PC-3 (cell line): ENCODE data around the gene TREX2. TPM values are rescaled to one million over a fixed set of nuclear protein-coding genes. Genes with fewer than 3 reads are reported as not detected.

Experiments used
- ATAC-seq: fragments of 200-7000 bp; cut with Tn5 transposase; 2 replicates; pipeline ENCODE4 v1.9.1; 2020; ENCODE audit warnings: mild to moderate bottlenecking, moderate library complexity
- BruUV-seq: library from RNA; stranded (reverse); fragments of 400-500 nt; replicated peaks from 2 replicates; lab custom pipeline; 2021; lab: Mats Ljungman, UMichigan
- CTCF ChIA-PET: fragments of 300-600 bp; sonication (Branson Sonifier 250); formaldehyde crosslinking; loops from one replicate; lab custom pipeline; 2022; ENCODE audit warnings: antibody characterized with exemption; lab: Charles Lee
- POLR2A ChIA-PET: fragments of 300-600 bp; sonication (Branson Sonifier 250); formaldehyde crosslinking; loops from one replicate; lab custom pipeline; 2022; ENCODE audit warnings: antibody characterized with exemption; ENCODE audit not compliant: unreplicated experiment; lab: Charles Lee
- DNase-seq: peaks from one replicate; pipeline ENCODE4 v3.0.0-alpha.2; 2015
- H2AFZ ChIP-seq: fragments of 300-600 bp; sonication (generic); 2 replicates; pipeline ENCODE4 v1.6.0; 2016; ENCODE audit warnings: antibody characterized with exemption, low read length
- H3F3A ChIP-seq: fragments of 300-600 bp; sonication (generic); one replicate; pipeline ENCODE4 v1.6.0; 2017; ENCODE audit warnings: antibody characterized with exemption, low read length, control low read depth, mild to moderate bottlenecking; ENCODE audit not compliant: unreplicated experiment
- H3K27ac ChIP-seq: fragments of 300-600 bp; sonication (generic); 2 replicates; pipeline ENCODE4 v1.5.1; 2016; ENCODE audit warnings: mild to moderate bottlenecking, low read length
- H3K27me3 ChIP-seq: fragments of 300-600 bp; sonication (generic); 2 replicates; pipeline ENCODE4 v1.6.1; 2016; ENCODE audit warnings: low read length, mixed read lengths
- H3K36me3 ChIP-seq: fragments of 300-600 bp; sonication (generic); 2 replicates; pipeline ENCODE4 v1.6.1; 2016; ENCODE audit warnings: low read depth, mixed run types, low read length, mixed read lengths
- H3K4me1 ChIP-seq: fragments of 300-600 bp; sonication (generic); 2 replicates; pipeline ENCODE4 v1.5.1; 2016; ENCODE audit warnings: low read length; ENCODE audit not compliant: insufficient read depth
- H3K4me2 ChIP-seq: fragments of 300-600 bp; sonication (generic); 2 replicates; pipeline ENCODE4 v1.6.0; 2016; ENCODE audit warnings: low read length
- H3K4me3 ChIP-seq: fragments of 300-600 bp; sonication (generic); 2 replicates; pipeline ENCODE4 v1.5.1; 2016; ENCODE audit warnings: mild to moderate bottlenecking, low read length, mixed read lengths
- H3K79me2 ChIP-seq: fragments of 300-600 bp; sonication (generic); 2 replicates; pipeline ENCODE4 v1.6.1; 2017; ENCODE audit warnings: low read length, mixed read lengths
- H3K9ac ChIP-seq: fragments of 300-600 bp; sonication (generic); 2 replicates; pipeline ENCODE4 v1.6.0; 2016; ENCODE audit warnings: mild to moderate bottlenecking, low read length
- H3K9me2 ChIP-seq: fragments of 300-600 bp; sonication (generic); replicated peaks from 2 replicates; pipeline ENCODE4 v1.6.1; 2016; ENCODE audit warnings: mixed run types, low read length, mixed read lengths
- H3K9me3 ChIP-seq: fragments of 300-600 bp; sonication (generic); 2 replicates; pipeline ENCODE4 v1.6.1; 2016; ENCODE audit warnings: low read length, mixed read lengths
- H4K20me1 ChIP-seq: fragments of 300-600 bp; sonication (generic); 2 replicates; pipeline ENCODE4 v1.6.1; 2016; ENCODE audit warnings: low read length, mixed read lengths
- EZH2 ChIP-seq: fragments of 300-600 bp; sonication (generic); IDR thresholded peaks from one replicate; pipeline ENCODE4 v1.6.1; 2017; ENCODE audit warnings: antibody characterized with exemption, mild to moderate bottlenecking, low read length; ENCODE audit not compliant: unreplicated experiment
- EZH2phosphoT487 ChIP-seq: fragments of 300-600 bp; sonication (generic); IDR thresholded peaks from 2 replicates; pipeline ENCODE4 v1.6.1; 2018; ENCODE audit warnings: mild to moderate bottlenecking, antibody characterized with exemption, low read length, borderline replicate concordance
- intact Hi-C: fragments of 100-400 bp; cut with micrococcal nuclease; formaldehyde crosslinking; loops from 2 replicates; pipeline ENCODE4 v1.9.0; 2023
- total RNA-seq: library from RNA; depleted of rRNA; stranded (reverse); fragments of >200 nt; gene quantifications from 2 replicates; pipeline ENCODE4 v1.2.3, GENCODE V29; 2014
- TF ChIP-seq, protein P1 (sequence below): fragments of 300-600 bp; sonication (generic); conservative IDR thresholded peaks from 2 replicates; pipeline ENCODE4 v1.5.1; 2017; ENCODE audit warnings: antibody characterized with exemption, low read depth, mild to moderate bottlenecking, low read length

The TREX2 gene
- total RNA-seq, 1 experiment from 2014 or later, result 1.4 TPM

- no peaks in the 10 kb centered on the region for H3K36me3 ChIP-seq
- H3F3A ChIP-seq, result no peaks in the 10 kb centered on the region
- POLR2A ChIA-PET, result no interaction called here
- intact Hi-C loops, result no loop called here
- H3K4me2 ChIP-seq, result no peak overlapping the region
- no peaks in the 10 kb centered on the region for H4K20me1 ChIP-seq
- H3K9me3 ChIP-seq, result no peaks in the 10 kb centered on the region
- no peaks in the 10 kb centered on the region for H3K9me2 ChIP-seq
- H3K9ac ChIP-seq, result no peak overlapping the region
- peaks cover 55% of the 10 kb centered on the region for H3K27me3 ChIP-seq
- ATAC-seq (no peak), DNase-seq (no peak)
- CTCF ChIA-PET, result no interaction called here
- no peak overlapping the region for H3K4me3 ChIP-seq
- H3K27ac ChIP-seq, result no peak overlapping the region
- H3K79me2 ChIP-seq, result no peaks in the 10 kb centered on the region
- TF ChIP-seq EZH2phosphoT487 (no peak), EZH2 (no peak)
- TF ChIP-seq, protein P1, sequence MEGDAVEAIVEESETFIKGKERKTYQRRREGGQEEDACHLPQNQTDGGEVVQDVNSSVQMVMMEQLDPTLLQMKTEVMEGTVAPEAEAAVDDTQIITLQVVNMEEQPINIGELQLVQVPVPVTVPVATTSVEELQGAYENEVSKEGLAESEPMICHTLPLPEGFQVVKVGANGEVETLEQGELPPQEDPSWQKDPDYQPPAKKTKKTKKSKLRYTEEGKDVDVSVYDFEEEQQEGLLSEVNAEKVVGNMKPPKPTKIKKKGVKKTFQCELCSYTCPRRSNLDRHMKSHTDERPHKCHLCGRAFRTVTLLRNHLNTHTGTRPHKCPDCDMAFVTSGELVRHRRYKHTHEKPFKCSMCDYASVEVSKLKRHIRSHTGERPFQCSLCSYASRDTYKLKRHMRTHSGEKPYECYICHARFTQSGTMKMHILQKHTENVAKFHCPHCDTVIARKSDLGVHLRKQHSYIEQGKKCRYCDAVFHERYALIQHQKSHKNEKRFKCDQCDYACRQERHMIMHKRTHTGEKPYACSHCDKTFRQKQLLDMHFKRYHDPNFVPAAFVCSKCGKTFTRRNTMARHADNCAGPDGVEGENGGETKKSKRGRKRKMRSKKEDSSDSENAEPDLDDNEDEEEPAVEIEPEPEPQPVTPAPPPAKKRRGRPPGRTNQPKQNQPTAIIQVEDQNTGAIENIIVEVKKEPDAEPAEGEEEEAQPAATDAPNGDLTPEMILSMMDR, result no peak
- no TSS peak for BruUV-seq
- no peaks in the 10 kb centered on the region for H3K4me1 ChIP-seq
- no peak overlapping the region for H2AFZ ChIP-seq
Measured at GRCh38 chrX:153420851-153421599, 24.8 kb downstream of the TREX2 start.

GRCh38 chrX:153417637-153418036, 28.2 kb downstream of the TREX2 start:
- no peak overlapping the region for H3K4me2 ChIP-seq
- H3K79me2 ChIP-seq, result no peaks in the 10 kb centered on the region
- no peaks in the 10 kb centered on the region for H3F3A ChIP-seq
- no peaks in the 10 kb centered on the region for H3K9me3 ChIP-seq
- H2AFZ ChIP-seq, result no peak overlapping the region
- H3K4me1 ChIP-seq, result no peaks in the 10 kb centered on the region
- H3K27ac ChIP-seq, result no peak overlapping the region
- TF ChIP-seq EZH2phosphoT487, result no peak
- TF ChIP-seq EZH2, result no peak
- TF ChIP-seq, protein P1, result no peak
- DNase-seq (no peak), ATAC-seq (no peak)
- H3K9me2 ChIP-seq, result no peaks in the 10 kb centered on the region
- intact Hi-C loops, result no loop called here
- no TSS peak for BruUV-seq
- no peaks in the 10 kb centered on the region for H4K20me1 ChIP-seq
- H3K27me3 ChIP-seq, result peaks cover 57% of the 10 kb centered on the region
- H3K9ac ChIP-seq, result no peak overlapping the region
- no peaks in the 10 kb centered on the region for H3K36me3 ChIP-seq
- H3K4me3 ChIP-seq, result no peak overlapping the region
- CTCF ChIA-PET, result no interaction called here
- POLR2A ChIA-PET, result no interaction called here

GRCh38 chrX:153416781-153417450, 28.9 kb downstream of the TREX2 start:
- CTCF ChIA-PET, result no interaction called here
- no TSS peak for BruUV-seq
- DNase-seq (no peak), ATAC-seq (no peak)
- TF ChIP-seq, protein P1, result no peak
- no peak for TF ChIP-seq EZH2
- no peak for TF ChIP-seq EZH2phosphoT487
- intact Hi-C loops, result no loop called here
- no peak overlapping the region for H3K27ac ChIP-seq
- H3F3A ChIP-seq, result no peaks in the 10 kb centered on the region
- H3K9ac ChIP-seq, result no peak overlapping the region
- POLR2A ChIA-PET, result no interaction called here
- no peaks in the 10 kb centered on the region for H3K9me2 ChIP-seq
- H2AFZ ChIP-seq, result no peak overlapping the region
- peaks cover 64% of the 10 kb centered on the region for H3K27me3 ChIP-seq
- H3K79me2 ChIP-seq, result no peaks in the 10 kb centered on the region
- no peaks in the 10 kb centered on the region for H3K4me1 ChIP-seq
- no peak overlapping the region for H3K4me3 ChIP-seq
- H4K20me1 ChIP-seq, result no peaks in the 10 kb centered on the region
- no peaks in the 10 kb centered on the region for H3K36me3 ChIP-seq
- no peak overlapping the region for H3K4me2 ChIP-seq
- no peaks in the 10 kb centered on the region for H3K9me3 ChIP-seq
